Neural cell (in vitro differentiated cells): Measurements from ENCODE around the gene EIF4G3. TPM values are rescaled to one million over a fixed set of nuclear protein-coding genes. Genes with fewer than 3 reads are reported as not detected.

Experiments used
- H2AFZ ChIP-seq: fragments of 200-600, 300-800 bp; sonication (generic), shearing (Covaris generic); 2 replicates; pipeline ENCODE4 v1.6.0; 2014; ENCODE audit warnings: low read depth, mild to moderate bottlenecking, antibody characterized with exemption, low read length, moderate library complexity
- H3F3A ChIP-seq: fragments of 200-600 bp; shearing (Covaris generic); 2 replicates; pipeline ENCODE4 v1.6.1; 2016; ENCODE audit warnings: mild to moderate bottlenecking, moderate library complexity, mixed read lengths, antibody characterized with exemption, low read length; ENCODE audit not compliant: insufficient read depth, poor library complexity, severe bottlenecking
- H3K27ac ChIP-seq: fragments of 200-600, 300-800 bp; sonication (generic), shearing (Covaris generic); 2 replicates; pipeline ENCODE4 v1.5.1; 2014; ENCODE audit warnings: mild to moderate bottlenecking, low read length, moderate library complexity
- H3K27me3 ChIP-seq: fragments of 300-800, 200-600 bp; sonication (generic), shearing (Covaris generic); 2 replicates; pipeline ENCODE4 v1.6.0; 2014; ENCODE audit warnings: mild to moderate bottlenecking, low read depth, low read length, moderate library complexity; ENCODE audit not compliant: insufficient read depth
- H3K36me3 ChIP-seq: fragments of 300-800, 200-600 bp; sonication (generic), shearing (Covaris generic); 2 replicates; pipeline ENCODE4 v1.5.1; 2014; ENCODE audit warnings: mild to moderate bottlenecking, antibody characterized with exemption, low read length, moderate library complexity; ENCODE audit not compliant: insufficient read depth
- H3K4me2 ChIP-seq: fragments of 300-800, 200-600 bp; sonication (generic), shearing (Covaris generic); 2 replicates; pipeline ENCODE4 v1.6.0; 2014; ENCODE audit warnings: mild to moderate bottlenecking, low read length
- H3K4me3 ChIP-seq: fragments of 300-800, 200-600 bp; sonication (generic), shearing (Covaris generic); 2 replicates; pipeline ENCODE4 v1.5.1; 2014; ENCODE audit warnings: mild to moderate bottlenecking, low read length, moderate library complexity
- H3K79me2 ChIP-seq: fragments of 200-600 bp; shearing (Covaris generic); replicated peaks from 2 replicates; pipeline ENCODE4 v1.6.0; 2014; ENCODE audit warnings: mild to moderate bottlenecking, low read length, moderate library complexity; ENCODE audit not compliant: insufficient read depth
- H3K9ac ChIP-seq: fragments of 300-800, 200-600 bp; sonication (generic), shearing (Covaris generic); 2 replicates; pipeline ENCODE4 v1.6.1; 2016; ENCODE audit warnings: mild to moderate bottlenecking, low read length, mixed read lengths
- H3K9me2 ChIP-seq: fragments of 200-600 bp; shearing (Covaris generic); 2 replicates; pipeline ENCODE4 v1.6.1; 2016; ENCODE audit warnings: mild to moderate bottlenecking, low read length, mixed read lengths; ENCODE audit not compliant: insufficient read depth
- H3K9me3 ChIP-seq: fragments of 200-600, 300-800 bp; sonication (generic), shearing (Covaris generic); 2 replicates; pipeline ENCODE4 v1.6.1; 2016; ENCODE audit warnings: mild to moderate bottlenecking, mixed run types, low read length, moderate library complexity, mixed read lengths
- H4K20me1 ChIP-seq: fragments of 200-600 bp; shearing (Covaris generic); 2 replicates; pipeline ENCODE4 v1.6.1; 2016; ENCODE audit warnings: mild to moderate bottlenecking, mixed run types; ENCODE audit not compliant: insufficient read depth
- EP300 ChIP-seq: fragments of 450-650 bp; conservative IDR thresholded peaks from 2 replicates; pipeline ENCODE4 v1.6.1; 2014; ENCODE audit warnings: antibody characterized with exemption, mild to moderate bottlenecking, moderate library complexity; ENCODE audit not compliant: poor library complexity, severe bottlenecking
- EZH2 ChIP-seq: fragments of 200-600, 300-800 bp; shearing (Covaris generic), sonication (generic); IDR thresholded peaks from 2 replicates; pipeline ENCODE4 v1.6.1; 2014; ENCODE audit warnings: antibody characterized with exemption, low read length, borderline replicate concordance, mild to moderate bottlenecking; ENCODE audit not compliant: insufficient read depth, poor library complexity, severe bottlenecking
- MXI1 ChIP-seq: fragments of 450-650 bp; conservative IDR thresholded peaks from 2 replicates; pipeline ENCODE4 v1.6.1; 2014; ENCODE audit warnings: antibody characterized with exemption, mild to moderate bottlenecking; ENCODE audit not compliant: poor library complexity, severe bottlenecking
- POLR2AphosphoS5 ChIP-seq: IDR thresholded peaks from 2 replicates; pipeline ENCODE4 v1.6.1; 2012
- RAD21 ChIP-seq: fragments of 450-650 bp; conservative IDR thresholded peaks from 2 replicates; pipeline ENCODE4 v1.6.1; 2014; ENCODE audit warnings: antibody characterized with exemption, mild to moderate bottlenecking, moderate library complexity
- SMC3 ChIP-seq: fragments of 450-650 bp; conservative IDR thresholded peaks from 2 replicates; pipeline ENCODE4 v1.6.1; 2014; ENCODE audit warnings: antibody characterized with exemption, mild to moderate bottlenecking, moderate library complexity; ENCODE audit not compliant: poor library complexity
- TAF1 ChIP-seq: IDR thresholded peaks from 2 replicates; pipeline ENCODE4 v1.6.1; 2012; ENCODE audit warnings: low read depth
- polyA plus RNA-seq: library from polyadenylated mRNA; depleted of rRNA; stranded (reverse); fragments of >200 nt; gene quantifications from 2 replicates; pipeline ENCODE4 v1.2.3, GENCODE V29; 2014
- TF ChIP-seq, protein P1 (sequence below): fragments of 450-650 bp; IDR thresholded peaks from 2 replicates; pipeline ENCODE4 v1.5.1; 2014; ENCODE audit warnings: antibody characterized with exemption, mild to moderate bottlenecking, moderate library complexity; ENCODE audit not compliant: poor library complexity, severe bottlenecking
- TF ChIP-seq, protein P2 (sequence below): IDR thresholded peaks from 2 replicates; pipeline ENCODE4 v1.6.1; 2012; ENCODE audit warnings: borderline replicate concordance

EIF4G3 gene
- polyA plus RNA-seq, 1 donor from 2014 or later: 56.9 TPM

DNA sequence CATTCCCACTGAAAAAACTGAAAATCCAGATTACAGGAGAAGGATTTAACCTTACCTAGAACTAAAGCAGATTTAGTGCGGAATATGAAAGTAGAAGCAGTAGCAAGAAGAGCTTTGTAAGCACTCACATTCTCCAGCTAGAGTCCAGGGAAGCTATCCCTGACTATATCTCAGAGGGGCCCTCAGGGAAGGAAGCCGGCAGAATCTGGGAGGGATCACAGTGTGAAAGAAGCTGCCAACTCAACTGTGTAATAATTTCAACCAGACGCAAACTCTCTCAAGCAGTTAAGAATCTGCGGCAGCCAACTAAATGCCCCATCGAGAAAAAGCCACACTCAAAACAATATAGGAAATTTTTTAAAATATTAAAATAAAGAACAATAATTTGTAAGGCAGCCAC is 163.8 kb downstream of the EIF4G3 start:
- Histone ChIP-seq H3K9me3 (no peaks in the 10 kb centered on the region), H3F3A (no peaks in the 10 kb centered on the region), H3K4me3 (no peak overlapping the region), H3K9ac (no peak overlapping the region), H2AFZ (no peak overlapping the region), H3K4me2 (no peak overlapping the region), H3K36me3 (no peaks in the 10 kb centered on the region), H3K27me3 (no peaks in the 10 kb centered on the region), H3K27ac (no peak overlapping the region), H3K79me2 (peaks cover 48% of the 10 kb centered on the region), H3K9me2 (no peaks in the 10 kb centered on the region), H4K20me1 (no peaks in the 10 kb centered on the region)
- no peak for TF ChIP-seq RAD21
- TF ChIP-seq, protein P1, sequence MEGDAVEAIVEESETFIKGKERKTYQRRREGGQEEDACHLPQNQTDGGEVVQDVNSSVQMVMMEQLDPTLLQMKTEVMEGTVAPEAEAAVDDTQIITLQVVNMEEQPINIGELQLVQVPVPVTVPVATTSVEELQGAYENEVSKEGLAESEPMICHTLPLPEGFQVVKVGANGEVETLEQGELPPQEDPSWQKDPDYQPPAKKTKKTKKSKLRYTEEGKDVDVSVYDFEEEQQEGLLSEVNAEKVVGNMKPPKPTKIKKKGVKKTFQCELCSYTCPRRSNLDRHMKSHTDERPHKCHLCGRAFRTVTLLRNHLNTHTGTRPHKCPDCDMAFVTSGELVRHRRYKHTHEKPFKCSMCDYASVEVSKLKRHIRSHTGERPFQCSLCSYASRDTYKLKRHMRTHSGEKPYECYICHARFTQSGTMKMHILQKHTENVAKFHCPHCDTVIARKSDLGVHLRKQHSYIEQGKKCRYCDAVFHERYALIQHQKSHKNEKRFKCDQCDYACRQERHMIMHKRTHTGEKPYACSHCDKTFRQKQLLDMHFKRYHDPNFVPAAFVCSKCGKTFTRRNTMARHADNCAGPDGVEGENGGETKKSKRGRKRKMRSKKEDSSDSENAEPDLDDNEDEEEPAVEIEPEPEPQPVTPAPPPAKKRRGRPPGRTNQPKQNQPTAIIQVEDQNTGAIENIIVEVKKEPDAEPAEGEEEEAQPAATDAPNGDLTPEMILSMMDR: no peak
- TF ChIP-seq TAF1: no peak
- TF ChIP-seq, protein P2, sequence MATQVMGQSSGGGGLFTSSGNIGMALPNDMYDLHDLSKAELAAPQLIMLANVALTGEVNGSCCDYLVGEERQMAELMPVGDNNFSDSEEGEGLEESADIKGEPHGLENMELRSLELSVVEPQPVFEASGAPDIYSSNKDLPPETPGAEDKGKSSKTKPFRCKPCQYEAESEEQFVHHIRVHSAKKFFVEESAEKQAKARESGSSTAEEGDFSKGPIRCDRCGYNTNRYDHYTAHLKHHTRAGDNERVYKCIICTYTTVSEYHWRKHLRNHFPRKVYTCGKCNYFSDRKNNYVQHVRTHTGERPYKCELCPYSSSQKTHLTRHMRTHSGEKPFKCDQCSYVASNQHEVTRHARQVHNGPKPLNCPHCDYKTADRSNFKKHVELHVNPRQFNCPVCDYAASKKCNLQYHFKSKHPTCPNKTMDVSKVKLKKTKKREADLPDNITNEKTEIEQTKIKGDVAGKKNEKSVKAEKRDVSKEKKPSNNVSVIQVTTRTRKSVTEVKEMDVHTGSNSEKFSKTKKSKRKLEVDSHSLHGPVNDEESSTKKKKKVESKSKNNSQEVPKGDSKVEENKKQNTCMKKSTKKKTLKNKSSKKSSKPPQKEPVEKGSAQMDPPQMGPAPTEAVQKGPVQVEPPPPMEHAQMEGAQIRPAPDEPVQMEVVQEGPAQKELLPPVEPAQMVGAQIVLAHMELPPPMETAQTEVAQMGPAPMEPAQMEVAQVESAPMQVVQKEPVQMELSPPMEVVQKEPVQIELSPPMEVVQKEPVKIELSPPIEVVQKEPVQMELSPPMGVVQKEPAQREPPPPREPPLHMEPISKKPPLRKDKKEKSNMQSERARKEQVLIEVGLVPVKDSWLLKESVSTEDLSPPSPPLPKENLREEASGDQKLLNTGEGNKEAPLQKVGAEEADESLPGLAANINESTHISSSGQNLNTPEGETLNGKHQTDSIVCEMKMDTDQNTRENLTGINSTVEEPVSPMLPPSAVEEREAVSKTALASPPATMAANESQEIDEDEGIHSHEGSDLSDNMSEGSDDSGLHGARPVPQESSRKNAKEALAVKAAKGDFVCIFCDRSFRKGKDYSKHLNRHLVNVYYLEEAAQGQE: no peak
- TF ChIP-seq EP300: no peak
- TF ChIP-seq POLR2AphosphoS5: no peak
- no peak for TF ChIP-seq SMC3
- no peak for TF ChIP-seq EZH2
- TF ChIP-seq MXI1: no peak

DNA sequence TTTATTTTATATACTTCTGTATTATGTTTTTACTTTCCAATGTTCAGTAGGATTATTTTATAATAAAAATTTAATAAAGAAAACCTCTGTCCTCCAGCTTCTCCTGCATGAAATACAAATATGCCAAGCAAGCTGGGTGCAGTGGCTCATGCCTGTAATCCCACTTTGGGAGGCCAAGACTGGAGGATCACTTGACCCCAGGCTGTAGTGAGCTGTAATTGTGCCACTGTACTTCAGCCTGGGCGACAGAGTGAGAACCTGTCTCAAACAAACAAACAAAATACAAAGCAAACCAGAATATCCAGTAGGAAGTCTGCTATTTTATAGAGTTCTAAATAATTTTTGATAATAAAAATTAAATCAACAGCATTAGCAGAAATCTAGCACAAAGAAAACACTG is 168.8 kb downstream of the EIF4G3 start:
- no peaks in the 10 kb centered on the region for H3K27me3 ChIP-seq
- no peak overlapping the region for H3K4me2 ChIP-seq
- peaks cover 41% of the 10 kb centered on the region for H3K79me2 ChIP-seq
- H3K9me2 ChIP-seq: no peaks in the 10 kb centered on the region
- H2AFZ ChIP-seq: no peak overlapping the region
- no peak for TF ChIP-seq RAD21
- TF ChIP-seq, protein P1: no peak
- no peak for TF ChIP-seq EZH2
- TF ChIP-seq TAF1: no peak
- no peak for TF ChIP-seq POLR2AphosphoS5
- TF ChIP-seq, protein P2: no peak
- no peak for TF ChIP-seq MXI1
- TF ChIP-seq EP300: no peak
- no peak for TF ChIP-seq SMC3
- H3K4me3 ChIP-seq: no peak overlapping the region
- H3K9me3 ChIP-seq: no peaks in the 10 kb centered on the region
- H3F3A ChIP-seq: no peaks in the 10 kb centered on the region
- no peaks in the 10 kb centered on the region for H3K36me3 ChIP-seq
- H3K27ac ChIP-seq: no peak overlapping the region
- H4K20me1 ChIP-seq: no peaks in the 10 kb centered on the region
- no peak overlapping the region for H3K9ac ChIP-seq
